ENCODE results near the gene CTXN2. TPM values are rescaled to one million over a fixed set of nuclear protein-coding genes. Genes with fewer than 3 reads are reported as not detected.

The CTXN2 gene
- total RNA-seq, 1 donor from 2014 or later = not detected

DNA sequence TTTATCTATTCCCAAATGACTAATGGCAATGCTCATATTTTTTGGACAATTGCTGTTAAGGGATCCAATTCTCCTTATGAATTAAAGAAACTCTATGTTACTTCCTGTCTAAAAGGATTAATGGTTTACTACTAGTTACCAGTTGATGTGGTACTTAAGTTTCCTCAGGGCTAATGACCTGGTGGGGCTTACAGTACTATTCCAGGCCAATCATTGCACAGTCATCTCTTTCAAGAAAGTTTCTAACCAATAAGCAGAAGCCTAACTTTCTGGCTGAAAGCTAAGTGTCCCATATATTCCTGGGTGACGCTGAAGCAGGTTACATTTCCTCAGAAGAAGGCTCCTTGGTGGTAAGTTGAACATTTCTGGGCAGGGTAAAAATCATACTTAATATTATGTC, 14.5 kb downstream of the CTXN2 start, which contains the start of gene SLC12A1:
Gene SLC12A1, plus strand, starts transcription at position 322 of the 400 bp plus-strand sequence. CDS start 1,418 bp downstream, outside the sequence.
- no peak for ATAC-seq
- DNase-seq (ENCODE audit: missing footprints) = no peak
- intact Hi-C loops (cut with DNase I) = no loop called here

DNA sequence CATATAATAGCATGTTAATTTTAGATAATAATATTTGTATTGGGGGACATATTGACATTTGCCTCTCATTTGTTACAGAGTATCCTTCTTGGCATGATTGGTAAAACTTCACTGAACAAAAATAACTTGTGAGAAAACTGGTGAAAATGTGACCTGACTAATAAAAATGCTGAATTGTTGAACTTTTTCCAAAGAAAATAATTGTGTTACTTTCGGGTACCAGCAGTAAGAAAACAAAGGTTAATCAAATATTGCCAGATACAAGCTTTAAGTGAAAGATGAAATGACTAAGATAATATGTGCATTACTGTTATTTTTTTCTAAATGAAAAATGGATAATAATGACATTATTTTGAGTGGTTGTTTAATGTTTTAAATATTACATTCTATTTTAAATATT, 29.8 kb downstream of the CTXN2 start:
- DNase-seq (ENCODE audit: missing footprints) (no peak), ATAC-seq (no peak)
- intact Hi-C loops (cut with DNase I) = no loop called here

DNA sequence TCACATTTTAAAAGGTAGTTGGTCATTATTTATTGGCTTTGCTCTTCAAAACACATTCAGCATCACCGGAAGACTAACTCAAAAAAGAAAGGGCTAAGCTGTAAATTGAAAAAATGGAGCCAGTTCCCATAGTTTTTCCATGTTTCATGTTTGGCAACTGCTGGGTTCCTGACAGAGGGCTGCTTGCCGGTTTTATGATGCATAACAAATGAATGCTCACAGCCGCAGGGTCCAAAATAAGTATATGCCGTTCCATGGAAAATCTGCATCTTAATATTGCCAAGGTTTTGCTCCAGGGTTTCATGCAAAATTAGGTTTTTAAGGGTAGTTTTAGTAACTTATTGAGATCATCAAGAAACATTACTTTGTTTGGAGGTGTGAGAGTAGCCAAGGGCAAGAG, 30.4 kb downstream of the CTXN2 start:
- intact Hi-C loops (cut with DNase I) = no loop called here
- DNase-seq (ENCODE audit: missing footprints) (no peak), ATAC-seq (no peak)

DNA sequence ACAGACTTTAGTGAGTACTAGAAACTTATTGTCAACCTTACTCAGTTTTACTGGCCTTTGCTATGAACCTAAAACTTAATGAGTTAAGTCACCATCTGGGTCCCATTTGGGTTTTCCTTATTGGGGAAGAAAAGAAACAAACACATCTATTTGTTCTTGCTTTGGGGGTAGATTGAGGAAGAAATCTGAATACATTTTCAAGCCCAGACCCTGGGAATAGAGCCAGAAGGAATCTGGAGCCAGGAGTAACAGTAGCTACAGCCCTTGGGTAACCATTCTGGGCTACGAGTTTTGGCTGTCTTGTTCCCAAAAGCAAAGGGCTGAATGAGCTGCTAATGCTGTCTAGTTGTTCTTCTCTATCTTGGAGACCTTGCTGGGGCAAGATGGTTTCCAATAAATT, 31.2 kb downstream of the CTXN2 start:
- no peak for ATAC-seq
- intact Hi-C loops (cut with DNase I) = no loop called here

DNA sequence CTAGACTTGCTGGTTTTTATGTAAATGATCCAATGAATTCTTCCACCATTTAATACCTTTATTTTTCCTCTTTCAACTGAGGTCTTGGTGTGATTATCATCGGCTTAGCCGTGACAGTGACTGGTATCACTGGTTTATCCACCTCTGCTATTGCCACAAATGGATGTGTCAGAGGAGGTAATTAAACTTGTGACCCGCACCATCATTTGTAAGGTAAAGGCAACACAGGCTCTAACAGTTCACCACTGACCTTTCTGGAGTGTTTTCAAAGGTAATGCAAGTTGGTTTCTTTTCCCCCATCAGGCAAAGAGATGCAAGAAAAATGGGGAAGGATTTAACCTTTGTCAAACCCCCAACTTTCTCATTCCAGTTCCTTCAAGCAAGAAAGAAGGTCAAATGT, 34.3 kb downstream of the CTXN2 start:
- intact Hi-C loops (cut with DNase I) = no loop called here
- ATAC-seq (no peak), DNase-seq (ENCODE audit: missing footprints) (no peak)

More for the DNA sequence above, 31.2 kb downstream of the CTXN2 start:
- no peak for DNase-seq (ENCODE audit: missing footprints)

DNA sequence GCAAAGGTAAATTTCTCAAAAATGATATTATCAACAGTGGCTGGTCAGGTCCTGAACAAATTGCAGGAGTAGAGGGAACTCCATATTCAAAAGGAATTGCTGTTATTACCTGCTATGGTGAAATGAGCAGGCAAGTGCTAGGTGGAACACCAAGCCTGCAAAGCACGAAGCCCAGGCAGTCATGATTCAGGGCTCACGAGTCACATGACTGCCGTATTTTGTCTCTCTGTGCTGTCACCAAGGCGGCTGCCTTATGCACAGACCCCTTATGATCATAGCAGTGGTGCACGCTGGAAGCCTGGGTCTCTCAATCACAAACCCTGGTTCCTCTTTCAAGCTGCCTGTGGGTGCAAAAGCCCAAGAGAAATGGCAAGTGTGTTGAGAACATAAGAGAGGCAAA, 39.0 kb downstream of the CTXN2 start:
- no peak for DNase-seq (ENCODE audit: missing footprints)
- intact Hi-C loops (cut with DNase I) = no loop called here
- ATAC-seq = no peak

DNA sequence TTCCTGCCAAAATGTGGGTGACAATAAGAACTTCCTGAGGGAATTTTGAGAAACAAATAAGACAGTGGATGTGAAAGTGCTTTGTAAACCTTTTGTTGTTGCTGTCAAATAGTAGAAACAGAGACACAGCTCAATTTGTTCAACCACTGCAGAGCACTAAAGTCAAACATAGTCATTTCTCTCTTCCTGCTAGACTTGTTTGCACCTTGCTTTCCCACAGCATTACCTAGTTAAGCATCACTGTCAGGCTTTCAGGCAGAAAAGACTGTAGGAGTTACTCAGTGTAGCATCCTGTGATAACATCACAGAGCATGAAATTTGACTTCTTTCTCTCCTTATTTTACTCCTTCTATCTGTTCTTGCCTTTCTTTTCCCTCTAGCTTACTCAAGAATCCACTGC, 41.8 kb downstream of the CTXN2 start:
- ATAC-seq (no peak), DNase-seq (ENCODE audit: missing footprints) (no peak)
- intact Hi-C loops (cut with DNase I) = no loop called here

DNA sequence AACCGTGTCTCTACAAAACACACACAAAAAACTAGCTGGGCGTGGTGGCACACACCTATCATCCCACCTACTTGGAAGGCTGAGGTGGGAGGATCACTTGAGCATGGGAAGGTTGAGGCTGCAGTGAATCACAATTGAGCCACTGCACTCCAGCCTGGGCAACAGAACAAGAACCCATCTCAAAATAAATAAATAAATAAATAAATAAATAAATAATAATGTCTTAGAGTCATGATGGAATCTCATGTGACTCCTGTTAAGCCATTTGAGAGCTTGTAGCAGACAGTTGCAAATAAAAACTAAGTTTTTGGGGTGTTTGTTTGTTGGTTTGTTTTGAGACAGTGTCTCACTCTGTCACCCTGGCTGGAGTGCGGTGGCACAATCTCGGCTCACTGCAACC, 47.9 kb downstream of the CTXN2 start:
- intact Hi-C loops (cut with DNase I) = no loop called here
- no peak for DNase-seq (ENCODE audit: missing footprints)
- no peak for ATAC-seq

DNA sequence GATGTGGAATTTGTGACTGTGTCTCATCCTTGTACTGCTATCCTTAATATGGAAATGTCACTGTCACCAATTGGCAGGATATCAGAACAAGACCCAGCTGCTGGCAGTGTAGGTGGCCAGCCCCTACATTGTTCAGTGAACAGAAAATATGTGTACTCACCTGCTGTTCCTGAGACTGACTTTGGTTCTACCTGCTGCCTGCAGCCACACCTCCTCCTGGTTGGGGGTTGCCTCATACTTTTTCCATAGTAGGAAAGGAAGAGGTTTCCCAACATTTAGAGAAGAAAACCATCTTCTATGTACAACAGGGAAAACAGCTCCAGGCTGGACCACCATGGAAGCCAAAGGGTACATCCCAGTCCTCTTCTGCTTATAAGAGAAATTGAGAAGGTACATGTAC, 50.5 kb downstream of the CTXN2 start:
- intact Hi-C loops (cut with DNase I) = no loop called here
- DNase-seq (ENCODE audit: missing footprints) (no peak), ATAC-seq (no peak)

DNA sequence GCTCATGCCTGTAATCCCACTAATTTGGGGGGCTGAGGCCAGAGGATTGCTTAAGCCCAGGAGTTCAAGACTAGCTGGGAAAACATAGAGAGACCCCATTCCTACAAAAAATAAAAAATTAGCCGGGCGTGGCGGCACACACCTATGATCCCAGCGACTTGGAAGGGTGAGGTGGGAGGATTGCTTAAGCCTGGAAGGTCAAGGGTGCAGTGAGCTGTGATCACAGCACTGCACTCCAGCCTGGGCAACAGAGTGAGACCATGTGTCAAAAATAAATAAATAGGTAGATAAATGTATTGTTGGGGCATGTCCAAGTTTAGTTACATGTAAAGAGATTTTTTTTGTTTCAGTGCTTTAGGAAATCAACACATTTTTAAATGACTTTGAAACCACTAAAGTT, 51.1 kb downstream of the CTXN2 start:
- no peak for ATAC-seq
- intact Hi-C loops (cut with DNase I) = no loop called here
- no peak for DNase-seq (ENCODE audit: missing footprints)

DNA sequence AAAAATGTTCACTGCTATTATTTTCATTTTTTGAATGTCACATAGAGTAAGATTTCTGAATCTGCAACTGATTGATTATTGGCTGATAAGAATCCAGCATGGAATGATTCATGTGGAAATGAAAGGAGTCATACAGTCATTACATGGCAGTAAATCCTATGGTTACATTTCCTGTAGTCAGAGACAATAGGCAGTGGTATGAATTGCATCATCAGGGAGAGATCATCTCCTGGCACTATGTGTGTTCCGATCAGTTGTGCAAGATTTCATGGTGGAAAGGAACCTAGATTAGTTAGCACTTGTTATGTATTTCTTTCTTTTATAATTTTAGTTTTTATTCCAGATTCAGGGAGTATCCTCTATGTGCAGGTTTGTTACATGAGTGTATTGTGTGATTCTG, 53.5 kb downstream of the CTXN2 start:
- ATAC-seq = no peak
- intact Hi-C loops (cut with DNase I) = no loop called here
- no peak for DNase-seq (ENCODE audit: missing footprints)

DNA sequence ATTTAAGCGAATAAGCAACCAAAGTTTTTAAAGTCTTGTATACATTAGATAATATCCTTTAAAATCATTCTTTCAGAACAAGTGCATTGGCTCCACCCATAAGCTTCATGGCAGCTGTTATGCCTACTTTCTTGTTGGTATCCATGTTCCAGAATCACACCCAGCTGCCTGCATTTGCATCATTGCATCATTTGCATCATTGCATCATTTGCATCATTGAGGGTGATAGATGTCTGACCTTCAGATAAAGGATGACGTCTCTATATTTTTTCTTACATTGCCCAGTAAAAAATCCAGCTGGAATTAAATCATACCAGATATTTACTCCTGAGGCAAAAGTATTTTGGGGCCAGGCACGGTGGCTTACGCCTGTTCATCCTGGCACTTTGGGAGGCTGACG, 56.9 kb downstream of the CTXN2 start:
- no peak for DNase-seq (ENCODE audit: missing footprints)
- ATAC-seq = no peak
- intact Hi-C loops (cut with DNase I) = no loop called here

DNA sequence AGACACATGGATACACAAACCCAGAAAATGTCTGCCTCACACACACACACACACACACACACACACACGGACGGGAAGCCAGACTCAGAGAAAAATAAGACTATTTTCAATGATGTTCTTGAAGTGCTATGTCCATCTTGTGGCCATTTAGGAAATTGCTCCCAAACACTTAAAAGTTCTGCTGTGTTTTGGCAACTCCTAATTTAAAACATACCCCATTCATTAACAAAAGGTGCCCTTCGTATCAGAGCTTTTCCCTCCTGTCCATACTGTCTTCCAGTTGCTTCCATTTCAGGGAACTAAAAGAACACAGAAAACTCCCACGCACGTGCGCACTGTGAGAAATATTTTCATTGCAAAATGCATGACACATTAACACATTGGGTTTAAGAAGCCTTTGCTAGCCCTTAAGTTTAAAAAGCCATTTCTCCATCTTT, 59.2 kb downstream of the CTXN2 start:
- DNase-seq (ENCODE audit: missing footprints) (no peak), ATAC-seq (no peak)
- intact Hi-C loops (cut with DNase I) = loop anchor here (5.0 to 10.0 kb wide), 2 partner anchors 138 to 1056 kb away; no protein-coding TSS in a partner anchor

DNA sequence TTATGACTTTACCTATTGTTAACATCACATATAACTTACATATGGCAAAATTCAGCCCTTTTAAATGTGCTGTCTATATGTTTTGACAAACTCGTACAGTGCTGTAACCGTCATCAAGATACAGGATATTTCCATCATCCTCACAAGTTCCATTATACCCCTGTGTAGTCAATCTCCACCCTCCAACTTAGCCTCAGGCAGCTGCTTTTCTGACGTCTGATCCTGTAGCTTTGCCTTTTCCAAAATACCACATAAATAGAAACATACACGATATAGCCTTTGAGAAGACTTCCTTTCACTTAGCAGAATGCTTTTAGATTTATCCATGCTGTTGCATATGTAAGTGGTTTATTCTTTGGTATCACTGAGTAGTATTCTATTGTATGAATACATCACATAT, 61.7 kb downstream of the CTXN2 start:
- ATAC-seq = no peak
- intact Hi-C loops (cut with DNase I) = loop anchor here (5.0 to 10.0 kb wide), 2 partner anchors 141 to 1058 kb away; no protein-coding TSS in a partner anchor

More for the DNA sequence above, 61.7 kb downstream of the CTXN2 start:
- no peak for DNase-seq (ENCODE audit: missing footprints)

Other genes starting within 250 kb of the CTXN2 start
- not detected for gene SLC24A5, start 70.7 kb upstream of the CTXN2 start, total RNA-seq
- gene MYEF2, start 13.4 kb upstream of the CTXN2 start, total RNA-seq = 8.7 TPM
- gene SLC12A1, start 14.6 kb downstream of the CTXN2 start, total RNA-seq = not detected
- gene DUT, start 139.8 kb downstream of the CTXN2 start, total RNA-seq = 86.5 TPM

All from Right ventricle myocardium inferior (tissue), 1 donor.